ENCODE data around the gene AMACR. TPM values are rescaled to one million over a fixed set of nuclear protein-coding genes. Genes with fewer than 3 reads are reported as not detected.

Gene AMACR
- total RNA-seq, 2 experiments from 2014 or later, result 6.5 to 7.7 TPM

- Mint-ChIP-seq H3K36me3 (ENCODE audit: low read depth) (peaks cover 4% of the 10 kb centered on the region), H3K4me1 (ENCODE audit: low read depth) (peaks cover 23% of the 10 kb centered on the region), H3K4me3 (no peak overlapping the region), H3K27ac (peak overlapping the region; percentile 81), H3K27me3 (no peaks in the 10 kb centered on the region), H3K9me3 (no peaks in the 10 kb centered on the region)
- intact Hi-C loops (cut with micrococcal nuclease), result no loop called here
- no peak for TF ChIP-seq CTCF (IDR thresholded peaks at IDR 0.05)
- ATAC-seq (no peak), DNase-seq (no peak)
- ChIA-PET CTCF (interaction anchor here (1.2 kb wide), 1 partner anchor 23 kb away, joined by 7 read pairs; no protein-coding TSS in a partner anchor), POLR2A (no interaction called here)
These were observed 12.9 kb upstream of the AMACR start for GRCh38 chr5:34020726-34021125.

GRCh38 chr5:34017254-34017653, 9.4 kb upstream of the AMACR start:
- Mint-ChIP-seq H3K27me3 (no peaks in the 10 kb centered on the region), H3K4me1 (ENCODE audit: low read depth) (peaks cover 27% of the 10 kb centered on the region), H3K36me3 (ENCODE audit: low read depth) (peaks cover 4% of the 10 kb centered on the region), H3K4me3 (no peak overlapping the region), H3K27ac (no peak overlapping the region), H3K9me3 (no peaks in the 10 kb centered on the region)
- POLR2A ChIA-PET, result no interaction called here
- TF ChIP-seq CTCF (IDR thresholded peaks at IDR 0.05), result no peak
- no peak for DNase-seq
- intact Hi-C loops (cut with micrococcal nuclease), result no loop called here
- no peak for ATAC-seq
- CTCF ChIA-PET, result no interaction called here

GRCh38 chr5:34016750-34017149, 8.9 kb upstream of the AMACR start:
- H3K27ac Mint-ChIP-seq, result no peak overlapping the region
- TF ChIP-seq CTCF (IDR thresholded peaks at IDR 0.05), result no peak
- peaks cover 4% of the 10 kb centered on the region for H3K36me3 Mint-ChIP-seq (ENCODE audit: low read depth)
- intact Hi-C loops (cut with micrococcal nuclease), result no loop called here
- no peaks in the 10 kb centered on the region for H3K27me3 Mint-ChIP-seq
- DNase-seq (no peak), ATAC-seq (no peak)
- no peaks in the 10 kb centered on the region for H3K9me3 Mint-ChIP-seq
- ChIA-PET POLR2A (no interaction called here), CTCF (no interaction called here)
- H3K4me1 Mint-ChIP-seq (ENCODE audit: low read depth), result peaks cover 22% of the 10 kb centered on the region
- no peak overlapping the region for H3K4me3 Mint-ChIP-seq

DNA sequence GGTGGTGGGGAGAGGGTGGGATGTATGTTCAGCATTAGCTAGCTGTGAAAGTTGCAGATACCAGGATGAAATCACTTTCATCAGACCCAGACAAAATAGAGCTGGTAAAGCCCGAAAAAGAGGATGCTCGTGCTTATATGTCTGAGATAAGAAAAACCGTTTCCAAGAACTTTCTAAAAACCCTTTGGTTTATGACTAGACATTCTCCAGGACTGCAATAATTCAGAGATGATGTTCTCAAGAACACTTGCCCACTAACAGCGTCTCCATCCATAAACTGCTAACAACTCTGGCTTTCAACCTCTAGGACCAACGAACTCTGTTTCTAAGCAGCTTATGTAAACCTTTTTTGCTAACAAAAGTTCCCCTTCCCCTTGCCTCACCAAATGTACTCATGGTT, 8.4 kb upstream of the AMACR start:
- no peak for TF ChIP-seq CTCF (IDR thresholded peaks at IDR 0.05)
- POLR2A ChIA-PET, result no interaction called here
- no peak overlapping the region for H3K27ac Mint-ChIP-seq
- H3K36me3 Mint-ChIP-seq (ENCODE audit: low read depth), result peaks cover under 1% of the 10 kb centered on the region
- intact Hi-C loops (cut with micrococcal nuclease), result no loop called here
- no peaks in the 10 kb centered on the region for H3K27me3 Mint-ChIP-seq
- H3K4me3 Mint-ChIP-seq, result no peak overlapping the region
- H3K4me1 Mint-ChIP-seq (ENCODE audit: low read depth), result peaks cover 17% of the 10 kb centered on the region
- ATAC-seq, result no peak
- no peaks in the 10 kb centered on the region for H3K9me3 Mint-ChIP-seq
- no peak for DNase-seq
- CTCF ChIA-PET, result no interaction called here

DNA sequence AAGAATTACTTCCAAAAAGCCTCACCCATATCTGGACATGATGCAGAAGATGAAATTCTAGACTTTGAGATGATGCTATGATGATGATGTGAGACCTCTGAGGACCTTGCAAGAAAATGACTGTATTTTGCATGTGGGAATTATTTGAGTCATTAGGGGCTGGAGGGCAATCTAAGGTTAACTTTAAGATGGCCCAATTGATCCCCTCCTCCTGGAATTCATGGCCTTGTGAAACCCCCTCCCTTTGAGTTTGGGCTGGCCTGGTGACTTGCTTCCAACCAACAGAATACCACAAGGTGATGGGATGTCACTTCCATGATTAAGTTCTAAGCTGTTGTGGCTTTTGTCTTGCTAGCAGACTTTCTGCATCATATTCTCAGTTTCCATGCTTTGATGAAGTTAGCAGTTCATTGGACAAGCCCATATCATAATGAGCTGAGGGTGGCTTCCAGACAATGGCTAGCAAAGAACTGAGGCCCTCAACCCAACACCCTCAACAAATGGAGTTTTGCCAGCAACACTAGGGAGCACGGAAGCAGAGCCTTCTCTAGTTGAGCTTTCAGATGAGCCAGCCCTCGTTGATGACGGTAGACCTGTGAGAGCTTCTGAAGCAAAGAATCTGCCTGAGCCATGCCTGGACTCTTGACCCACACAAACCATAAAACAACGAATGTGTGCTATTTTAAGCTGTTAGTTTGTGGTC, 7.4 kb upstream of the AMACR start:
- ChIA-PET CTCF (no interaction called here), POLR2A (no interaction called here)
- Mint-ChIP-seq H3K27ac (peak overlapping the region; percentile 17), H3K4me3 (no peak overlapping the region), H3K4me1 (ENCODE audit: low read depth) (peaks cover 12% of the 10 kb centered on the region), H3K9me3 (no peaks in the 10 kb centered on the region), H3K27me3 (no peaks in the 10 kb centered on the region), H3K36me3 (ENCODE audit: low read depth) (no peaks in the 10 kb centered on the region)
- DNase-seq, result peak; percentile 36
- TF ChIP-seq CTCF (IDR thresholded peaks at IDR 0.05), result no peak
- peak; percentile 87 for ATAC-seq
- intact Hi-C loops (cut with micrococcal nuclease), result no loop called here

Measured in activated CD8-positive, alpha-beta T cell treated with anti-CD3 and anti-CD28 coated beads for 36 hours (primary cell).